Retinal pigment epithelial cell (primary cell): ENCODE measurements around the gene CPNE2.

Experiments used
- DNase-seq: peaks from one replicate; pipeline ENCODE4 v3.0.0-alpha.2; 2010; ENCODE audit warnings: low read depth
- H3K4me3 ChIP-seq: 2 replicates; pipeline ENCODE4 v1.5.1; 2011; ENCODE audit warnings: mild to moderate bottlenecking, low read length, control low read depth, moderate library complexity
- TF ChIP-seq, protein P1 (sequence below): conservative IDR thresholded peaks from 2 replicates; pipeline ENCODE4 v1.5.1; 2011; ENCODE audit warnings: low read depth, low read length, control low read depth, inconsistent platforms

CPNE2 gene

DNA sequence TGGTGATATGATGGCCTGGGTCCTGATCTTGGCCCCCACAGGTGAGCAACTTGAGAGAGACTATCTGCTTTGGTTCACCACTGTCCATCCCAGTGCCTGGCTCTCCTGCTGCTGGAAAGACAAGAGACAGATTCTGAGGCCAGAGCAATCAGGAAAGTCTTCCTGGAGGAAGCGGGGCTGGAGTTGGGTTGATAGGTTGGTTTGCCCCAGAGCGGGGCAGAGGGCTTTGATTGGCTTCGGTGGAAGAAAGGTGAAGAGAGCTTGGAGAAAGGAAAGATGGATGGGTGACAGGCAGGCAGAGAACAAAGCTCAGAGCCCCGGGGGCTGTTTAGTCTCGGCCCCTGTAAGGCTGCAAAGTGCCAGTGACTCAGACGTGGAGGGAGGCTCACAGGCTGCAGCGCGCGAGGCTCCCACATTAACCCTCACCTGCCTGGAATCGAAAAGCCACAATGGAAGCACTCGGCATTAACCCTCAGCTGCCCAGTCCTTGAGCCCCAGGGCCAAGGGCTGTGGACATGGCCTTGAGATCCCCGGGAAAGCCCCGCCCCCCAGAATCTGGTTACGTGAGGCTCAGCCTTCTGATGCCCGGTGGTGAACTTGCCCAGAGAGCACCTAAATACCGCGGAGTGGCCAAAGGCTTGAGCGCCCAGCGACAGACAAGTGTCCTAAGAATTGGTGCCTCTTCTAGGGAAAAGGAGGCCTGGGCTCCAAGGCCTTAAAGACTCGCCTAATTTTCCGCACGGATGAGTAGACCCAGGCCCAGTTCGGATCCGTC lies 996 bp upstream of the CPNE2 start:
- TF ChIP-seq, protein P1, sequence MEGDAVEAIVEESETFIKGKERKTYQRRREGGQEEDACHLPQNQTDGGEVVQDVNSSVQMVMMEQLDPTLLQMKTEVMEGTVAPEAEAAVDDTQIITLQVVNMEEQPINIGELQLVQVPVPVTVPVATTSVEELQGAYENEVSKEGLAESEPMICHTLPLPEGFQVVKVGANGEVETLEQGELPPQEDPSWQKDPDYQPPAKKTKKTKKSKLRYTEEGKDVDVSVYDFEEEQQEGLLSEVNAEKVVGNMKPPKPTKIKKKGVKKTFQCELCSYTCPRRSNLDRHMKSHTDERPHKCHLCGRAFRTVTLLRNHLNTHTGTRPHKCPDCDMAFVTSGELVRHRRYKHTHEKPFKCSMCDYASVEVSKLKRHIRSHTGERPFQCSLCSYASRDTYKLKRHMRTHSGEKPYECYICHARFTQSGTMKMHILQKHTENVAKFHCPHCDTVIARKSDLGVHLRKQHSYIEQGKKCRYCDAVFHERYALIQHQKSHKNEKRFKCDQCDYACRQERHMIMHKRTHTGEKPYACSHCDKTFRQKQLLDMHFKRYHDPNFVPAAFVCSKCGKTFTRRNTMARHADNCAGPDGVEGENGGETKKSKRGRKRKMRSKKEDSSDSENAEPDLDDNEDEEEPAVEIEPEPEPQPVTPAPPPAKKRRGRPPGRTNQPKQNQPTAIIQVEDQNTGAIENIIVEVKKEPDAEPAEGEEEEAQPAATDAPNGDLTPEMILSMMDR = no peak
- peak overlapping the region; percentile 49 for H3K4me3 ChIP-seq
- no peak for DNase-seq

DNA sequence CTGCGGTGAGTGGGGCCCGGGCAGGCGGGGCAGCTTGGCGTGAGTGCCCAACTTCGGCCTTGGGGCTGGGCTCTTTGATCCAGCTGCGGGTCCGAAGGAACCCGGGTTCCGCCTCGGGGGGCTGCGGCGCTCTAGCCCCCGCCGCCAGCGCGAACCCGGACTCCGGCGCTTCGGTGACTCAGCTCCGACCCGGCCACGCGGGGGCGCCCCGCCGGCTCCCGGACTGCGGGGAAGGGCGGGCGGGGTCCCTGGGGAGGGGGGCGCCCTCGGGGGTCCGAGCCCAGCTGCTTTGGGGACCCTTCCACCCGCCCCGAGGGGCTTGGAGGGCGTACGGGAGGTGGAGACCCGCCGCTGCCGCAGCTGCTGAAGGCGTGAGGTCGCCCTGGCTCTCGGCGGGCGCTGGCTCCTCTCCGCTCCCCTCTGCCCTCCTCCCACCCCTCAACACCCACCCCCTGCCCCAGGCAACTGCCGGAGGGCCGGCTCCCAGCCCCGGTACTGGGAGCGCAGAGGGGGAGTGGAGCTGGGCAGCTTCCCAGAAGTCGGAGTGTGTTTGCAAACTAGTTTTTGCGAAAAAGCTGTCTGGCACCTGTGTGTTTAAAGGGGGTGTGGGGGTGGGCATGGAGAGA lies 516 bp downstream of the CPNE2 start:
- DNase-seq = no peak
- TF ChIP-seq, protein P1 = peak; percentile 39
- peak overlapping the region; percentile 55 for H3K4me3 ChIP-seq

DNA sequence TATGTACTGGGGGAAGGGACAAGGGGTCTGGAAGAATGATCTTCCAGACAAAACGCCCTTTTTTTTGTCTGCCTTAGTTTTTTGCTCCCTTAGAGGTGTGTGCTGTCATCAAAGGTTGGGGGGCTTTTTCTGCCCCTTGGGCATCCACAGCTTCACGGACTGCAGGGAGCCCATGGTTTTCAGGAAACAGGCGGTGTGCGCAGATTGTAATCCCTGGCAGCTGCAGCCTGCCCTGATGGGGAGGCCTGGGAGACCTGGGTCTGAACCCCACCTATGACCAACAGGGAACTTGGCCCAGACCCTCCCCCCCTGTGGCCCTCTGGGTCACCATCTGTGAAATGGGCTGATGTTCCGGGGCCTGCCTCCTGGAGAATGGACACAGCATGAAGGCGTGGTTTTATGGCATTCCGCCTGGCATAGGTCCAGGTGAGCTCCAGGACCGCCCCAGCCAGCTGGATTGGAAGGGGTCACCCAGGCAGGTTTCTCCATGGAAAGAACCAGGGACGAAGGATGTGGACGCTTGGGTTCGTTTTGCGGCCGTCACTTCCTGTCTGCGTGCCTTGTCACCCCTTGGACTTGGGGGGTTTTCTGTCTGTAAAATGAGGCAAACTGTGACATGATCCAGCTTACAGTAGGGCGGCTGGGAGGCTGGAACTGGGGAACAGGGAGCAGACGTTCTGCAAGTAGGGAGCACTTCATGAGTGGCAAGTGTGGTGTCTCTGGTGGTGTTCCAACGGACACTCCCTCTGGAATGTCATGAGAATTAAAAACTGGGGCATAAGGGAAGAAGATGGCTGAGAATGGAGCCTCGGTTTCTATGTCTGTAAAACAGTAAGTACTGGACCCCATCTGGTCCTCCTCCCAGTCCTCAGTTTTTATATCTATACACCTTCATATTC lies 1.5 kb downstream of the CPNE2 start:
- TF ChIP-seq, protein P1 = no peak
- no peak for DNase-seq
- H3K4me3 ChIP-seq = peak overlapping the region; percentile 55

DNA sequence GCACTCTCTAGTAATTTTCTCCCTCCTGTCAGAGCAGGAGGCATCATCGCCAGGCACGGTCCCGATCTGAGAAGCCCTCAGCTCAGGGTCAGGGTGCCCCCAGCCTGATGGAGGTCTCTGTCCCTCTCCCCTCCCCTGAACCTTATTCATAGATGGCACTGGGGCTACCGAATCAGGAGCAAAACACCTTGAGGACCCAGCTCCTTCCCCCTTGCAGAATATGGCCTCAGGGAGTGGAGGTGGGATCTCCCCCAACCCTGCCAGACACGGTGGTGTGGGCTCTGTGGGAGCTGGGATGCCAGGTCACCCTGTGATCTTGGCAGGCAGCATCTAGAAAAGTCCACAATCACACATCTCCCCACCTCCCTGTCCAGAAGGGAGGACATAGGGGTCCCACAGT lies 2.5 kb downstream of the CPNE2 start:
- H3K4me3 ChIP-seq = no peak overlapping the region
- TF ChIP-seq, protein P1 = no peak
- no peak for DNase-seq

DNA sequence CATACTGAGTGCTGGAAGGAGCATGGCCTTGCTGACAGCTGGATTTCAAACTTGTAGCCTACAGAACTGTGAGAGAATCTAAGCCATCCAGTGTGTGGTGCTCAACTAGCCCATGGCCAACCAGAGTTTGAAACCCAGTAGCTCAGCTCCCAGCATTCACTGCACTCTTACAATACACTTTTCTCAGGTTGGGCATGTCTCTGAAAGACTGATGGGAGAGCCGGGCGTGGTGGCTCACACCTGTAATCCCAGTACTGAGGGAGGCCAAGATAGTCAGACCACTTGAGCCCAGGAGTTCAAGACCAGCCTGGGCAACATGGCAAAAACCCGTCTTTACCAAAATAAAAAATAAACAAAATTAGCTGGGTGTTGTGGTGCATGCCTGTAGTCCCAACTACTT lies 3.8 kb downstream of the CPNE2 start:
- TF ChIP-seq, protein P1 = no peak
- DNase-seq = no peak

DNA sequence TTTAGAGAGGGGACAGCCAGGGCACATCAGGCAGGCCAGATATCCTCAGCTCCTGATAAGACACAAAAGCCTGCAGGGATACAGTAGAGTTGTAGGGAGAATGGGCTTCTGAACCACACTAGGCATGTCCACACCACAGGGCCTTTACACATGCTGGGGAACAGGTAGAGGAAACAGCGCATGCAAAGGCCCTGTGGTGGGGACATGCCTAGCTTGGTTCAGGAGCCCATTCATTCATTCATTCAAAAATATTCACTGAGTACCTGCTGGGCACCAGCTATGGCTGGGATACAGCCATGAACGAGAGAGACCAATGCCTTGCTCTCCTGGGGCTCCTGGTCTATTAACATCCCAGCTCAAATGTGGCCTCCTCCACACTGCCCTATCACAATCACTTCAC lies 4.4 kb downstream of the CPNE2 start:
- no peak for DNase-seq
- TF ChIP-seq, protein P1 = no peak
- no peak overlapping the region for H3K4me3 ChIP-seq

More for the DNA sequence above, 3.8 kb downstream of the CPNE2 start:
- H3K4me3 ChIP-seq = no peak overlapping the region
